NOMO-1 treated with dmso at 0.1 percent for 144 hours (cell line): ENCODE measurements around the gene GABRG3.

Experiments
- DNase-seq: peaks from one replicate; lab custom pipeline; 2025; ENCODE audit not compliant: unreplicated experiment; lab: John Stamatoyannopoulos, UW

GABRG3 gene

DNA sequence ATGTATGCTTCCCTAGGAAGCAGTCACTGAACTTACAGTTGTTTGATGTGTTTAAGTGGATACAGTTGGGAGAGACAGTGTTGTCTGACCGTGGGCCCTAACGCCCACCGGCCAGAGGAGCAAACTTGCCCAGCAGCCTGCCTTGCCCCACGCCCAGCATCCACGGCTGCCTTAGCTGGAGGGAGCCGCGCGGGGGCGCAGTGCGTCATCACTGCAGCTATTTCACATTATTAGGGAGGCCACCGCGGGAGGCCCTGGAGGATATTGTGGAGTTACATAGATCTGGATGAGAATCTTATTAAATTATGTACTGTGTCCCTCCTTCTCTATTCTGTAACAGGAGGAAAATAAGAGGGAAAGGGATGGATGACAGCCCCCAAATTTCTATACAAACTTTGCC lies 267.2 kb downstream of the GABRG3 start:
- no peak for DNase-seq

DNA sequence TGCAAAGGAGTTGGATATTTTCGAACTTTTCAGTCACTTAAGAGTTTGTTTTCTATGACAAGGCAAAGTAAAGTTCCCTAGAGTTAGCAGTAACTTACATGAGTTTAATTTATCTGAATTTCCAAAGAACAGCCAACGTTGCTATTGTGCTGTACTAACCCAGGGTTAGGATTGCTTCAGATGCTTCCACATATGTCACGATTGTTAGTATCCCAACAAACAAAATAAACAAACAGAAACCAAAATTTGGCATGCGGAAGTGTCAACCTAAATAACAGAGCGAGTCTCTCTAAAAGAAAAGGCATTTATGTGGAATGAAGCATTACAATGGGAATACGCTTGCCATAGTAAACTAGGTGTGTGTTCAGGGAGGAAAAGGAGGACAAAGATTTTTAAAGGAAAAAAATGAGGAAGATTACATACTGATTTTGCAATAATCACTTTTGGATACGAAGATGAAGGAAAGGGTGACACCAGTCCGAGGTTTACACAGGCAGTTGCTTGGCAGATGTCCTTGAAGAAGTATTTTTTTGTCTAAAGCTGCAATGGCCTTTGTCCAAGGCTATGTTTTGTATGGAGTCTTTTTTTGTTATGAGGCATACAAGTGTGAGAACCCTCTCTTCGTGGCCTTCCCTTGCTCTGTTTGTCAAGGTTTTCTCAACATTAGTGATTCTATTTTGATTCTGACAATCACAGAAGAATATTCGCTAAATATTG lies 267.9 kb downstream of the GABRG3 start:
- DNase-seq, result no peak

DNA sequence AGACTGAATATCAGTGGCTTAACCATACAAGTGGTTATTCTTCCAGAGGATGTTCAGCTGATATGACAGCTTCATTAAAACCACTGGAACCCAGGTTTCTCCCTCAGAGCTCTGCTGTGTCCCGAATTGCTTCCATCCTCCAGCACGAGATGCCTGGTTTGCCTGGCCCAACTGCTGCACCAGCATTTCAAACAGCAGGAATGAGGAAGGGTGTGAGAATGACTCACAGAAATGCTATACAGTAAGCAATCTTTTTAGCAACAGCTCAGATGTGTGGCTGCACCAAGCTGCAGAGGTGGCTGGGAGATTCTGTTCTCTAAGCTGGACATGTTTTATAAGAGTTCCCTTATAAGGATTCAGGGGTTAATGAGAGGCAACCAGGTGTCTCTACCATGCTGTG lies 271.0 kb downstream of the GABRG3 start:
- DNase-seq, result no peak

DNA sequence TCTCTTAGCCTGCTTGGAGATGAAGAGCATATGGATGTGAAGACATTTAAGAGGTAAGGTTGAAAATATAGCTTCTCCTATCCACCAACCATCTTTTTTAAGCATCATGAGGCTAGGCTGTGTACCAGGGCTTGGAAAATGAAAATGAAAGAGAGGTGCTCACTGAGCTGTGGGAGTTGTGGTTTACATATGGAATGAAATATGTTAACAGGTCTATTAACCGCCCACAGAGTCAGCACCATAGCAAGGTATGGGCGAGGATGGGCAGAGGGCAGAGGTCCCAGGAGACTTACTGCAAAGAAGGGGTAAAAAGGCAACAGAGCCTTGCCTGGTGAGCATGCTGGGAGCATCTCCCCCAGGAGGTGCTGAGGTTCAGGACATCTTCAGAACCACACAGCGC lies 273.1 kb downstream of the GABRG3 start:
- no peak for DNase-seq

DNA sequence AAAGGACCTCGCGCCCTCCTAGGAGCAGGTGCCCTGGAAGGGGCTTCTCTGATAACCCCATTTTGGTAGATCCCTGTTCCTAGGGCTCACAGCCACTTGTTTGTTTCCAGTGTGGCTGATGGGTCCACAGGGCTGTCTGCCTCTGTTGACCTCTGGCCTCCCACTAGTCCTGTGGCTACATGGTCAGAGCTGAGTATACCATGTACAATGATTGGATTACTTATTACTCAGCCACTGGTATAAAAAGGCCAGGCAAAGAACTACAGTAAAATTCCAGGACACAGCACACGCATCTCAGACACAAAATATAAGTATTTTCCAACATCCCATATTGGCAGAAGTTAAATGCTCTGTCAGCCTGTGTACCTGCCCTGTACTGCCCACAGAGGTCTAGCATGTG lies 277.3 kb downstream of the GABRG3 start:
- DNase-seq, result no peak

DNA sequence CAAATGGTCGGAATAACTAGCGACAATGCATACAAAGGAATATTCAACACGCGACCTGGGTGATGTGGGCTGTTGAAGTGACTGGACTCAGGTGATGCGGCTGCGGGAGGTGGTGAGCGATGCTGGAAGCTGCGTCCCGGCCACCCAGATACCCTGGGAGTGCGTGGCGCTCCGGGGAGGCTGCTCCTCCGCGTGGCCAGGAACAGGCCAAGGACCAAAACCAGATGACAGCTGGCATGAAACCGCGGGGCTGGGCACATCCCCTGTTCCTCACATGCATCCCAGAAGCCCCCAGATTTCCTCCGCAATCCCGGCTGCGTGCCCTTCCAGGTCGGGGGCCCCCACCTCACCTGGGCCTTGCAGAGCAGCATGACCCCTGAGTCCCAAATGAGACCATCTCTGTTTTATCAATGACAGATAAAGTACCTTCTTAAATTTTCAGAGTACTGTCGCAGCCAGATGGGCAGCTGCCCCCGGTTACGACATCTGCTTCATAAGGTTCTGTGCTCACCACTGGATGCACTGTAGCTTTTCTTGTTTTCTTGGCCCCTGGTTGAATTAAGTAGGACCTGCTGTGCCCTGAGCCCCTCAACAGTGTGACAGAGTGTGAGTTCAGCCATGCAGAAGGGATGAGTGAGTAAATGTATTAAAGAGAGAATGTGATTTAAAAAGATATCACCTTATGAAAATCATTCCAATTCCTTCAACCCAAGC lies 278.2 kb downstream of the GABRG3 start:
- DNase-seq, result no peak

DNA sequence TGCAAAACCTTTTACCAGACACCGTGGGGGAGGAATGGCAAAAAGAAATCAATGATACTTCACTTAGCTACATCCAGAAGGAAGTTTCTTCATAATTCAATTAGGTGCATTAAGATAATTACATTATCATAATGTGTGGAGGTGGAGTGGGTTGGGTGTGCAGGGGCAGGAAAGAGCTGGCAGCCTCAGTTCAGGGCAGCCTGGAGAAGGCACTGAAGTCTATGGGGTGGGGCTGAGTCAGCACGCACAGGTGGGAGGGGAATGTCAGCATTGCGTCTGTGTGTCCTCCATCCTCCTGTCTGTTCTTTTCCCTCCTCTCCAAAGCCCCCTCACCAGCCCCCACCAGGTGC lies 278.8 kb downstream of the GABRG3 start:
- DNase-seq, result no peak

DNA sequence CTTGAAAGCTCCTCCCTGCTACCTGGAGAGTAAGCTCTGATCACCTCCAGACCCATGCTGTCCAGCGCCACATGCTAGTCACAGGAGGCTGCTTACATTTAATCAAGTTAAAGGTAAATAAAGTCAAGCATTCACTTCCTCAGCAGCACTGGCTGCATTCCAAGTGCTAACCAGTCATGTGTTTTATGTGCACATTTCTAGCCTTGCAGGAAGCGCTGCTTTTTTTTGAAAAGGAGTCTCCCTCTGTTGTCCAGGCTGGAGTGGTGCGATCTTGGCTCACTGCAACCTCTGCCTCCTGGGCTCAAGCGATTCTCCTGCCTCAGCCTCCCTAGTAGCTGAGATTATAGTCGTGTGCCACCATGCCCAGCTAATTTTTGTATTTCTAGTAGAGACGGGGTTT lies 279.2 kb downstream of the GABRG3 start:
- DNase-seq, result no peak

DNA sequence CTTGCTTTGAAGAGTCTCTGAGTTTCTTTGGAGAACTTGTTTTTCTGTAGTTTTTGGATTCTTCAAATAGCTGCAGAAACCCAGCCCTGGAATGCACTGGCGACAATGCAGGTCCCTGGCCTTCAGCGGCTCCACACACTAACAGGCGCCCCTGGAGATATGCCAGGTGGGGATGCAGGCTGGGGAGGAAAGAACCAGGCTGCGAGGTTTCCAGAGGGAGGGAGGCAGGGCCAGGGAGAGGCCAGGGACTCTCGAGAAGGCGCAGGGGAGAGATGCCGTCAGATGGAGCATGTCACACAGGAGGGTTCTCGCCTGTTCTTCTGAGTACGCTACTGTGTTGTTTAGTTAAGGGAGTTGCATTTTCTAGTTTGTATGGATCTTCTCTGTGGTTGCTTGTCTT lies 283.1 kb downstream of the GABRG3 start:
- no peak for DNase-seq

DNA sequence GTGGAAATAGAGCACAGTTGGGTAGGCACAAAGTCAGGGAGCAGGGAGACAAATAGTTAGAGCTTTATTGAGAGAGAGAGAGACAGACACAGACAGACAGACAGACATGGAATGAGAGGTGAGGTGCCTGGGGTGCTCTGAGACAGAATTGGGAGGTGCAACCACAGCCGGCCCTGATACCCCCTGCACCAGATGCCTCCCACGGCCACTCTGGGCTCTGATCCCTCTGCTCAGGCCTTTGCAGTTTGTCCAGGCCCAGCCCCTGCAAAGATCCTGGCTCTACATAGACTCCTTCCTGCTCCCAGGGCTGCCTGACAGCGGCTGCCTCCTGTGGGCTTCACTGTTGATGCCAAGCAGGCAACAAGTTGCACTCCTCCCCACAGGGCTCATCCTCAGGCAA lies 283.8 kb downstream of the GABRG3 start:
- no peak for DNase-seq

DNA sequence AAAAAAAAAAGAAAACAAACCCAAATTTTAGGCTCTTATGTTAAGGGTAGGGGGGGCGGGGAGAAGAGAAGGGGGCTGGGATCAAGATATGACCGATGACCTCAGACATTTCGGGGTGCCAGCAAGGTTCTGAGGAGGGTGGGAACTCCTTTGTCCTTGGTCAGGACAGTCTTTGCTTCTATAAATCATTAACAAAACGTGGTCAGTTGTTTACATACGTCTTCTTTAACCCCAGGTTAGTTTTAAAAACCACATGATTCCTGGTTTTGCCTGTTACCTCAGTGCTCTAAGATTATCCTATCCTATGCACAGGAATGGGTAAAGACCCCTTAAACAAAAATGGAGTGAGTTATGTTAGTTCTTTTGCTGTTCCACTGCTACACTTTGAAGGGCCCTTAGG lies 285.5 kb downstream of the GABRG3 start:
- DNase-seq, result no peak

DNA sequence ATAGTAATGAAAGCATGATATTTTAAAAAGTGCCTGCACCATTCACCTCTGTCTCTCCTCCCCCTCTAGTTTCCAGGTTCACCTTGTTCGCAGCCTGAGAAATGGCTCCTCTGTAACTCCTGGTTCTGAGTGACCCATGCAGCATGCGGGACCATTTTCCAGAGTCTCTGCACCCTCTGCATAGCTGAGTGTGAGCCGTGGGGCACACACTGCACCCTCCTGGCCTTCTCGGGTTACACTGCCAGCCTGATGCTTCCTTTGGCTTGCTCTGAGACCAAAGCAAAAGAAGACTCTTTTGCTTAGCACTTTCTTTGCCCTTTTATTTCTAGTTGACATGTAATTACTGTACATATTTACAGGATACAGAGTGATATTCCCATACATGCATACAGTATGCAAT lies 287.3 kb downstream of the GABRG3 start:
- DNase-seq, result no peak

DNA sequence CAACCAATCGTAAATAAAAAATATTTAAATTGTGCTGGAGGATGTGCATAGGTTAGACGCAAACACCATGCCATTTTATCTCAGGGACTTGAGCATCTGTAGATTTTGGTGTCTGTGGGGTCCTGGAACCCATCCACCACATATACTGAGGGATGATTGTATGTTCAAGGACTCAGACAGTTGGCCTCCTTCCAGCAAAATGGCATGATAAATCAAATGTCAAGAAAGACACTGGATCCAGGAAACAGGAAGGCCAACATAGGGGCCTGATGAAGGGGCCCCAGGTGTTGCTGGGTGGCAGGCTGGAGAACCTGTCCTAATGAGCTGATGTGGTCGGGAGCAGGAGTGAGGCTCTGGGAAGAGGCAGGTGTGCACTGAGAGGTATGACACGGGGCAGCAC lies 289.5 kb downstream of the GABRG3 start:
- no peak for DNase-seq

DNA sequence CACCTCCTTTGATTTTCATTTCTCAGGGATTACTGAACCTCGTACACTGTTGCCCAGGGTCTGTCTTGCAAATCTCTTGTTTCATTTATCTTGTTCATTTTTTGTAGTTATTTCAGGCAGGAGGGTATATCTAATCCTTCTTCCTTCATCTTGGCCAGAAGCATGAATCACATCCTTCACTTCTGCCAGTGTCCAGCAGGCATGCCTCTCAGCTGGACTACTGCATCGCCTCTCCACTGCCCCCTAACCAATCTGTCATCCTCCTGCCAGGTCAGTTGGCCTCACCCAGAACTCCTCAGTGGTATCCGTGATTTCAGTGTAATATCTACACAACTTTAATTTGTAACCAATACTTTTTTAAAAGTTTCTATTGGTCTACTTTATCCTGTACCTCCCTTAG lies 297.9 kb downstream of the GABRG3 start:
- no peak for DNase-seq

DNA sequence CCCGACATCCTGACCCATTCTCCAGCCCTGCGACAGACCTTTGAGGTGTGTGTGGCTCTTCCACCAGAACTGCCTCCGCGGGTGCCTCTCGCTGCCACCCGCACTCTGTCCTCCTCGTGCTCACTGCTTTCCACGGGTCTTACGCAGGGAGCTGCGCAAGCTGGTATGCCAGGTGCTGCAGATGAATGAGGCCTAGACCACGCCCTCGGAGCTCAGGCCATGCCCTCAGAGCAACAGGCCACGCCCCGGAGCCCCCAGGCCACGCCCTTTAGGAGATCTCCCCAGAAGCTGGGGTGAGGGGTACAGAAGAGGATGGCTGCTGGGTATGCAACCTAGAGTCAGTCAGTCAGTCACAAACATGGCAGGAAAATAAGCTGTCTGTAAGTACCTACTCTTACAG lies 300.3 kb downstream of the GABRG3 start:
- no peak for DNase-seq

DNA sequence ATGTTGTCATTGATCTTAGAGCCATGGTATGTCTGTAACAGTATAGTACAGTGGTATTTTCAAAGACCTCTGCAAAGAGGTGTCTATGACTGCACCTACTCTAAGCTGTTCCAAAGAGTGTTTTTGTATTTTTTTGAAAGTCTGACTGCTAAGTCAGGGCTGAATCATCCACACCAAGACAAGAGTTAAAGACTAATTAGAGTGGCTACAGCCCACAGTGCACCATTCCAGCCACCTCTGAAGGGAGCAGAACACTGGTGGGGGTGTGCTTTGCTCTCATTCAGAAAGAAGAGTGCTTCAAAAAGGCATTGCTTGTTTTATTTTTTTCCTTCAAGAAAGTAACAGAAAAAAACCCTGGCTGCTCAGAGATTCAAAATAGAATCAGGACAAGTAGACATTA lies 301.4 kb downstream of the GABRG3 start:
- DNase-seq, result no peak

DNA sequence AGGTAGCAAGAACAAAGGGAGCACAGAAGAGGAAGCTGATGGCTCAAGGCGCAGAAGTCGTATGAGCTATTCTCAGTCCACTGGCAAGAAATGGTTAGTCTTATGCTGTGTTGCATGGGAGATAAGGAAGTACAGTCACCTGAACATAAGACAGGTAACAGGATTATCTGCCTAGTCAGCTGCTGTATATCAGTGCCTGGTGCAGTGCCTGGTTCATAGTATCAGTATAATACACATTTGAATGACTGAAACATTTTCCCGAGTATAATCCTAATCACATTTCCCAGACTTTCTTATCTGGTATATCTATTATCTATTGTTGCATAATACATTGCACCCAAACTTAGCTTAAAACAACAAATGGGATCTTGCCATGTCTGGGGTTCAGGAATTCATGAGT lies 302.5 kb downstream of the GABRG3 start:
- no peak for DNase-seq

DNA sequence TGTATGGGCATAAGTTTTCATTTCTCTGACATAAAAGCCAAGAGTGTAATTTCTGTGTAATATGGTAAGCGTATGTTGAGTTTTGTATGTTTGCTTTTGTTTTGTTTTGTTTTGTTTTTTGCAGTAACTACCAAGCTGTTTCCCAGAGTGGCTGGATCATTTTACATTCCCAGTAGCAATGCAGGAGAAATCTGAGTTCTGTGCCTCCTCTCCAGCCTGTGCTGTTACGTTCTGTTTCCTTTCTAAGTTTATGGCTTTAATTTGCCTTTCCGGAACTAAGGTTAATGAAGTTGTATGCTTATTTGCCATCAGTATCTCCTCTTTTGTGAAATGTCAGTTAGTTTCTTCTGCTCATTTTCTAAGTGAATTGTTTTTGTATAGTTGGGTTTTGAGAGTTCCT lies 307.8 kb downstream of the GABRG3 start:
- no peak for DNase-seq

DNA sequence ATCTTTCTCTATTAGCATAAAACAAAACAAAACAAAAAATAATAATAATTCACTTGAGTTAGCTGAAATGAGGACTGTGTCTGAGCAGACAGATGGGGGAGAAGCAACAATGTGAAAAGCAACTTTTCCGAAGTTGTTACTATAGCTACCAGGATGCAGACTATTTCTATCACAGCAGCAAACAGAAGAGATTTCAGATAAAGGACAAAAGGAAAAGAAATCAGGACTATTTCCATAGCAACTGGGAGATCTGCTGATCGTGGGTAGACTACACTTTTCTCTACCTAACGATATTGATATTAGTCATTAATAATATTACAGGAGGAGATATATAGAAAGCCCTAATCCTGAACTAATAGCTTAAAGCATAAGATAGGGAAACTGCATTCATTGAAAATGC lies 321.7 kb downstream of the GABRG3 start:
- DNase-seq, result no peak

DNA sequence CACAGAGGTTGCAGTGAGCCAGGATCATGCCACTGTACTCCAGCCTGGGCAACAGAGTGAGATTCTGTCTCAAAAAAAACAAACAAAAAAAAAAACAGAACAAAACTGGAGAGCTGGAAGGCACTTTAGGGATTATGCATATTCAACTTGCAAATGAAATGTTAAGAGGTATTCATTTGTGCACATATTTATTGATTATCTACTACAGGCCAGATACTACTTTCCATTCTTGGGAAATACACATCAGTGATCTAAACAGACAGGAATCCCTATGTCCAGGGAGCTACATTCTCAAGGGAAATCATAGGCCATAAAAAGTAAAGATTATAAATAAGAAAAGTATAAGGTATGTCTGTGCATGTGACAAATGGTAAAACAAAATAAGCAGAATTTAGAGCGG lies 322.6 kb downstream of the GABRG3 start:
- no peak for DNase-seq

DNA sequence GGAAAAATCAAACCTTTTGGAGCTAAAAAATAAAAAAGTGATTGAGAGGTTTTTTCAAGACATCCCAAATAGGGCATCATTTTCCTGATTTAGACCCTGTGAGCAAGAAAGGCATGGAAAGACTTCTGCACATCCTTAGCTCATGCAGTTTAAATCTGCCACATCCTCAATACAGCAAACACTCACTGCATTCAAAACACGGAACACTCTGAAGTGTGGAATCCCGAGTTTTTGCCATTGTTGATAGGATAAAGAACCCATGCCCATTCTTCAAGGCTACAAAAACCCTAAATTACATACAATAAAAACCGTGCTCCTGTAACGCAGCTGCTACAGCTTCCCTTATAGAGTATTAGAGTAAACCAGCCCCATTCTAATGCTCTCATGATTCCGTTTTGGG lies 346.8 kb downstream of the GABRG3 start:
- DNase-seq, result no peak

DNA sequence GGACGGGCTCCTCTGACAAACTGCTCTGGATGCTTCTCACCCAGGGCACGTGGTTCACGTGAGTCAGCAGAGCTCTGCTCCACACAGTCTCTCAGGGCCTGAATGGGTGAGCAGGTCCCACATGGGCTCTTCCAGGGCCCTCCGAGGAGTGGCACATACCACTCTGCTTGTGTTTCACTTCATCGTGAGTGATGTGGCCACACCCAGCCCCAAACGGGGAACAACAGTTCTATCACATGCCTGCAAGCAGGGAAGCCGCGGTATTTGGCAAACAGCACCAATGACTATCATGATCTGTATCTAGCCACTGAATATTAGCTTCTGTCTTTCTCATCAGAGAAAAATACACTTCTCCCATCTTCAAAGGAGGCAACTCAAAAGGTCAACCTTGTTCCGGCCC lies 352.8 kb downstream of the GABRG3 start:
- DNase-seq, result no peak
